H1 (cell line): ENCODE results near the gene ADPRH. TPM values are rescaled to one million over a fixed set of nuclear protein-coding genes. Genes with fewer than 3 reads are reported as not detected.

Experiments
- CTCF ChIA-PET: fragments of 300-600 bp; sonication (Branson Sonifier 250); formaldehyde crosslinking; loops from one replicate; lab custom pipeline; 2021; ENCODE audit not compliant: partially characterized antibody; lab: Charles Lee
- POLR2A ChIA-PET: fragments of 300-600 bp; sonication (Branson Sonifier 250); formaldehyde crosslinking; loops from one replicate; lab custom pipeline; 2021; ENCODE audit warnings: inconsistent platforms; ENCODE audit not compliant: partially characterized antibody; lab: Charles Lee
- DNase-seq, 2 experiments: peaks; one replicate each; pipeline versions ENCODE4 v3.0.0 to v3.0.0-alpha.2; 2010 to 2022; ENCODE audit warnings: low spot score in 2 of 2, low read depth in 1 of 2, mixed read lengths in 1 of 2
- FAIRE-seq: peaks from 2 replicates; lab custom pipeline; 2011; peaks lifted over from hg19 to GRCh38; lab: Jason Lieb, UNC
- H2AFZ ChIP-seq: 2 replicates; pipeline ENCODE4 v1.8.1; 2012; ENCODE audit warnings: low read length, inconsistent platforms
- H2AK5ac ChIP-seq: 2 replicates; pipeline ENCODE4 v1.6.1; 2013; ENCODE audit warnings: low read depth, low read length
- H2BK120ac ChIP-seq: replicated peaks from 2 replicates; pipeline ENCODE3; 2013; ENCODE audit warnings: low read depth, low read length, inconsistent platforms
- H2BK12ac ChIP-seq: 2 replicates; pipeline ENCODE4 v1.6.1; 2013; ENCODE audit warnings: low read depth, low read length
- H2BK15ac ChIP-seq: 2 replicates; pipeline ENCODE4 v1.6.1; 2013; ENCODE audit warnings: low read length
- H2BK20ac ChIP-seq: 2 replicates; pipeline ENCODE4 v1.6.1; 2013; ENCODE audit warnings: low read length
- H2BK5ac ChIP-seq: 2 replicates; pipeline ENCODE4 v1.6.1; 2013; ENCODE audit warnings: low read depth, low read length
- H3K14ac ChIP-seq: 2 replicates; pipeline ENCODE4 v1.6.1; 2013; ENCODE audit warnings: inconsistent platforms; ENCODE audit not compliant: insufficient read length
- H3K18ac ChIP-seq: 2 replicates; pipeline ENCODE4 v1.6.1; 2013; ENCODE audit warnings: low read length; ENCODE audit errors: extremely low read depth
- H3K23ac ChIP-seq: 2 replicates; pipeline ENCODE4 v1.6.1; 2013; ENCODE audit warnings: inconsistent platforms; ENCODE audit not compliant: insufficient read length
- H3K23me2 ChIP-seq: 2 replicates; pipeline ENCODE4 v1.6.1; 2013; ENCODE audit warnings: low read depth, low read length
- H3K27ac ChIP-seq: 2 replicates; pipeline ENCODE4 v1.6.1; 2011; ENCODE audit warnings: low read depth, low read length, inconsistent platforms
- H3K27me3 ChIP-seq, 4 experiments: replicated peaks in 1 of 4; 1 replicate in 1 of 4; 2 replicates in 3 of 4; pipeline versions ENCODE4 v1.6.1 to v1.8.1; 2011 to 2013; ENCODE audit warnings: low read length in 3 of 4, mild to moderate bottlenecking in 3 of 4, inconsistent platforms in 2 of 4, mixed read lengths in 2 of 4, moderate library complexity in 1 of 4; ENCODE audit not compliant: control insufficient read depth in 3 of 4, insufficient read depth in 3 of 4; ENCODE audit errors: extremely low read depth in 1 of 4
- H3K36me3 ChIP-seq, 4 experiments: 2 replicates each; pipeline versions ENCODE4 v1.6.1 to v1.8.1; 2011 to 2013; ENCODE audit warnings: mild to moderate bottlenecking in 4 of 4, low read length in 3 of 4, moderate library complexity in 2 of 4, control low read depth in 1 of 4, inconsistent platforms in 1 of 4; ENCODE audit not compliant: insufficient read depth in 4 of 4, control insufficient read depth in 2 of 4
- H3K4ac ChIP-seq: replicated peaks from 2 replicates; pipeline ENCODE3; 2013; ENCODE audit warnings: low read length, low read depth, mixed read lengths, inconsistent platforms; ENCODE audit not compliant: insufficient read length
- H3K4me1 ChIP-seq, 4 experiments: replicated peaks in 1 of 4; 1 replicate in 1 of 4; 2 replicates in 3 of 4; pipeline versions ENCODE4 v1.6.1 to v1.8.1; 2011 to 2013; ENCODE audit warnings: low read length in 3 of 4, inconsistent platforms in 2 of 4, mixed read lengths in 1 of 4; ENCODE audit not compliant: insufficient read depth in 4 of 4, control insufficient read depth in 3 of 4
- H3K4me2 ChIP-seq, 2 experiments: 2 replicates each; pipeline versions ENCODE4 v1.6.1 to v1.8.1; 2011 to 2013; ENCODE audit warnings: low read depth in 2 of 2, low read length in 2 of 2, control low read depth in 1 of 2, inconsistent platforms in 1 of 2, mild to moderate bottlenecking in 1 of 2; ENCODE audit not compliant: insufficient read depth in 1 of 2
- H3K4me3 ChIP-seq, 4 experiments: fragments of 200-600, 300-600 bp in 1 of 4; sonication (generic), shearing (Covaris generic), sonication (Bioruptor Twin) in 1 of 4; 2 replicates each; pipeline versions ENCODE4 v1.5.1 to v1.8.1; 2011 to 2016; ENCODE audit warnings: low read length in 4 of 4, low read depth in 3 of 4, control low read depth in 2 of 4, inconsistent platforms in 2 of 4, mild to moderate bottlenecking in 2 of 4, mixed read lengths in 1 of 4, moderate library complexity in 1 of 4; ENCODE audit not compliant: insufficient read depth in 2 of 4; ENCODE audit errors: extremely low read depth in 1 of 4
- H3K56ac ChIP-seq: replicated peaks from 2 replicates; pipeline ENCODE3; 2013; ENCODE audit warnings: low read depth, mild to moderate bottlenecking, mixed read lengths, low read length, inconsistent platforms; ENCODE audit not compliant: insufficient read length
- H3K79me1 ChIP-seq: 2 replicates; pipeline ENCODE4 v1.6.1; 2013; ENCODE audit warnings: low read depth, low read length, control low read depth
- H3K79me2 ChIP-seq, 2 experiments: 2 replicates each; pipeline versions ENCODE4 v1.6.1 to v1.8.1; 2012 to 2013; ENCODE audit warnings: low read length in 2 of 2, mild to moderate bottlenecking in 2 of 2, inconsistent platforms in 1 of 2; ENCODE audit not compliant: insufficient read depth in 2 of 2, control insufficient read depth in 1 of 2
- H3K9ac ChIP-seq, 4 experiments: replicated peaks in 1 of 4; 1 replicate in 1 of 4; 2 replicates in 3 of 4; pipeline versions ENCODE4 v1.6.1 to v1.8.1; 2011 to 2013; ENCODE audit warnings: low read depth in 3 of 4, low read length in 3 of 4, control low read depth in 2 of 4, mild to moderate bottlenecking in 2 of 4, moderate library complexity in 2 of 4, inconsistent platforms in 1 of 4; ENCODE audit errors: extremely low read depth in 1 of 4
- H3K9me3 ChIP-seq, 2 experiments: 2 replicates each; pipeline versions ENCODE4 v1.6.1 to v1.8.1; 2012 to 2013; ENCODE audit warnings: mild to moderate bottlenecking in 2 of 2, moderate library complexity in 2 of 2, control low read depth in 1 of 2, inconsistent platforms in 1 of 2, low read depth in 1 of 2, low read length in 1 of 2, mixed read lengths in 1 of 2; ENCODE audit not compliant: insufficient read depth in 2 of 2
- H4K20me1 ChIP-seq, 2 experiments: replicated peaks in 1 of 2; 2 replicates each; pipeline versions ENCODE3 to v1.8.1; 2011 to 2013; ENCODE audit warnings: inconsistent platforms in 2 of 2, low read length in 2 of 2, mild to moderate bottlenecking in 1 of 2; ENCODE audit not compliant: insufficient read depth in 2 of 2, control insufficient read depth in 1 of 2
- H4K5ac ChIP-seq: 2 replicates; pipeline ENCODE4 v1.6.1; 2013; ENCODE audit warnings: low read length, low read depth, mixed read lengths, inconsistent platforms; ENCODE audit not compliant: insufficient read length
- H4K8ac ChIP-seq: 2 replicates; pipeline ENCODE4 v1.8.0; 2013; ENCODE audit warnings: mild to moderate bottlenecking, moderate library complexity, low read length, inconsistent platforms; ENCODE audit not compliant: insufficient read depth; ENCODE audit errors: extremely low read depth
- H4K91ac ChIP-seq: replicated peaks from 2 replicates; pipeline ENCODE3; 2013; ENCODE audit warnings: low read length, mixed read lengths, inconsistent platforms; ENCODE audit not compliant: insufficient read length
- ASH2L ChIP-seq: fragments of 200-600, 300-600 bp; sonication (generic); IDR thresholded peaks from one replicate; pipeline ENCODE4 v1.7.1; 2017; ENCODE audit warnings: low read length
- JUND ChIP-seq: IDR thresholded peaks from 2 replicates; pipeline ENCODE4 v1.6.1; 2011; ENCODE audit warnings: mild to moderate bottlenecking, improper control_type of control experiment, low read length
- WGBS, 2 experiments: shearing (Covaris generic) in 1 of 2; methylation state at CpG; one replicate each; pipeline versions ENCODE4 v1.1.6 to v1.1.7; 2013 to 2015; ENCODE audit warnings: low lambda C conversion rate in 2 of 2, mixed read lengths in 2 of 2, inconsistent platforms in 1 of 2, low coverage in 1 of 2, missing lambda C conversion rate in 1 of 2; ENCODE audit not compliant: insufficient replicate concordance in 2 of 2, insufficient coverage in 1 of 2, insufficient read length in 1 of 2; ENCODE audit errors: extremely low coverage in 1 of 2, missing lambda C conversion rate in 1 of 2; 5-methylcytosine and 5-hydroxymethylcytosine counted together
- polyA plus RNA-seq, 7 experiments: library from polyadenylated mRNA; depleted of rRNA in 3 of 7; stranded (reverse) in 5 of 7; unstranded in 2 of 7; fragments of >200 nt in 5 of 7; fragments of 200-250 nt in 2 of 7; gene quantifications; 1 replicate in 5 of 7; 2 replicates in 1 of 7; 4 replicates in 1 of 7; pipeline versions ENCODE4 v1.2.1 to v1.2.3, GENCODE V29; 2011 to 2013; ENCODE audit warnings: missing spikeins in 2 of 7, mixed read lengths in 2 of 7
- total RNA-seq: library from RNA; stranded (reverse); fragmentation: NEBNext Ultra II Directional; extraction: Animal tissue kit (Norgen Biotek cat#: 25700); gene quantifications from 2 replicates; pipeline ENCODE4 v1.2.1, GENCODE V29; 2021
- TF ChIP-seq, protein P1 (sequence below): IDR thresholded peaks from 2 replicates; pipeline ENCODE4 v1.6.1; 2012; ENCODE audit warnings: low read length, inconsistent platforms

ADPRH gene
- total and polyA plus RNA-seq, 2 of the 8 experiments (the other 6 are each of a cell fraction or from before 2014, with no cell fraction given) = 2.6 to 4.2 TPM

DNA sequence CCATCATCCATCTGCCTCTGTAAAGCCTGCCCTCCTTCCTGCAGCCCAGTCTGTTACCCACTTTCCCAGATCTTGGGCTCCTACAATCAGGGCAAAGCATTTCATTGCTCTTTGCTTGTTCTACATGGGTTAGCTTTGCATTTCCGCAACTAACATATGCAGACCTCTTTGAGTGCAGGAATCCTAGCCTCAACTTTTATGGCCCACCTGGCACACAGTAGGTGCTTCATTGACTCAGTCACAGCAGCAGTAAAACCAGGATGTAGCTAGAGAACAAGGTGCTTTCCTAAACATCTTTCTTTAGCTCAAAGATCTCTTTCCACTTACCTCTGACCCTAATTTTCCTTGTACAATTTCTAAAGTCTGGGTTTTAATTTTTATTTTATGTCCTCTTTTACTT, 23.4 kb upstream of the ADPRH start:
- H3K79me1 ChIP-seq = no peaks in the 10 kb centered on the region
- no peak overlapping the region for H3K18ac ChIP-seq
- no peak overlapping the region for H2BK12ac ChIP-seq
- H3K4ac ChIP-seq = no peak overlapping the region
- ChIA-PET CTCF (interaction anchor here (0.7 to 1.0 kb wide), 2 partner anchors 134 to 327 kb away, joined by 3 read pairs; no protein-coding TSS in a partner anchor), POLR2A (no interaction called here)
- no peaks in the 10 kb centered on the region for H3K9me3 ChIP-seq
- no peak for FAIRE-seq
- H3K27me3 ChIP-seq = no peaks in the 10 kb centered on the region
- no peak overlapping the region for H2BK120ac ChIP-seq
- no peak overlapping the region for H2AK5ac ChIP-seq
- no peak overlapping the region for H3K27ac ChIP-seq
- H2BK20ac ChIP-seq = no peak overlapping the region
- H3K36me3 ChIP-seq = no peaks in the 10 kb centered on the region
- no peak for DNase-seq
- H3K14ac ChIP-seq = no peak overlapping the region
- H4K91ac ChIP-seq = no peak overlapping the region
- H4K8ac ChIP-seq = no peak overlapping the region
- TF ChIP-seq, protein P1, sequence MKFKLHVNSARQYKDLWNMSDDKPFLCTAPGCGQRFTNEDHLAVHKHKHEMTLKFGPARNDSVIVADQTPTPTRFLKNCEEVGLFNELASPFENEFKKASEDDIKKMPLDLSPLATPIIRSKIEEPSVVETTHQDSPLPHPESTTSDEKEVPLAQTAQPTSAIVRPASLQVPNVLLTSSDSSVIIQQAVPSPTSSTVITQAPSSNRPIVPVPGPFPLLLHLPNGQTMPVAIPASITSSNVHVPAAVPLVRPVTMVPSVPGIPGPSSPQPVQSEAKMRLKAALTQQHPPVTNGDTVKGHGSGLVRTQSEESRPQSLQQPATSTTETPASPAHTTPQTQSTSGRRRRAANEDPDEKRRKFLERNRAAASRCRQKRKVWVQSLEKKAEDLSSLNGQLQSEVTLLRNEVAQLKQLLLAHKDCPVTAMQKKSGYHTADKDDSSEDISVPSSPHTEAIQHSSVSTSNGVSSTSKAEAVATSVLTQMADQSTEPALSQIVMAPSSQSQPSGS = no peak
- TF ChIP-seq JUND = no peak
- no peak for TF ChIP-seq ASH2L
- TF ChIP-seq, all 59 proteins: peak for 0
- H4K20me1 ChIP-seq = no peaks in the 10 kb centered on the region
- no peaks in the 10 kb centered on the region for H3K79me2 ChIP-seq
- H3K4me1 ChIP-seq = peaks cover 0 to 4% (median 1%) of the 10 kb centered on the region in 4 experiments; a peak in 2 of 7 replicates
- no peak overlapping the region for H2AFZ ChIP-seq
- no peak overlapping the region for H3K23ac ChIP-seq
- no peaks in the 10 kb centered on the region for H3K23me2 ChIP-seq
- WGBS, 2 experiments = 100% methylated on average over 1 of the region's 1 CpG; no CpG with 5 or more reads in 1 of the 2 experiments
- H3K56ac ChIP-seq = no peak overlapping the region
- no peak overlapping the region for H2BK15ac ChIP-seq
- H4K5ac ChIP-seq = no peak overlapping the region
- H2BK5ac ChIP-seq = no peak overlapping the region
- H3K4me2 ChIP-seq = no peak overlapping the region
- H3K9ac ChIP-seq = no peak overlapping the region
- H3K4me3 ChIP-seq = no peak overlapping the region
